ENCODE results near the gene TMEM164.

GRCh38 chrX:110171442-110171841, 168.5 kb downstream of the TMEM164 start:
- TF ChIP-seq, protein P1, sequence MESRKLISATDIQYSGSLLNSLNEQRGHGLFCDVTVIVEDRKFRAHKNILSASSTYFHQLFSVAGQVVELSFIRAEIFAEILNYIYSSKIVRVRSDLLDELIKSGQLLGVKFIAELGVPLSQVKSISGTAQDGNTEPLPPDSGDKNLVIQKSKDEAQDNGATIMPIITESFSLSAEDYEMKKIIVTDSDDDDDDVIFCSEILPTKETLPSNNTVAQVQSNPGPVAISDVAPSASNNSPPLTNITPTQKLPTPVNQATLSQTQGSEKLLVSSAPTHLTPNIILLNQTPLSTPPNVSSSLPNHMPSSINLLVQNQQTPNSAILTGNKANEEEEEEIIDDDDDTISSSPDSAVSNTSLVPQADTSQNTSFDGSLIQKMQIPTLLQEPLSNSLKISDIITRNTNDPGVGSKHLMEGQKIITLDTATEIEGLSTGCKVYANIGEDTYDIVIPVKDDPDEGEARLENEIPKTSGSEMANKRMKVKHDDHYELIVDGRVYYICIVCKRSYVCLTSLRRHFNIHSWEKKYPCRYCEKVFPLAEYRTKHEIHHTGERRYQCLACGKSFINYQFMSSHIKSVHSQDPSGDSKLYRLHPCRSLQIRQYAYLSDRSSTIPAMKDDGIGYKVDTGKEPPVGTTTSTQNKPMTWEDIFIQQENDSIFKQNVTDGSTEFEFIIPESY (IDR thresholded peaks at IDR 0.05): no peak
- TF ChIP-seq, protein P2, sequence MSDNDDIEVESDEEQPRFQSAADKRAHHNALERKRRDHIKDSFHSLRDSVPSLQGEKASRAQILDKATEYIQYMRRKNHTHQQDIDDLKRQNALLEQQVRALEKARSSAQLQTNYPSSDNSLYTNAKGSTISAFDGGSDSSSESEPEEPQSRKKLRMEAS (IDR thresholded peaks at IDR 0.05; ENCODE audit: low read depth, low read length): no peak
- TF ChIP-seq, protein P3, sequence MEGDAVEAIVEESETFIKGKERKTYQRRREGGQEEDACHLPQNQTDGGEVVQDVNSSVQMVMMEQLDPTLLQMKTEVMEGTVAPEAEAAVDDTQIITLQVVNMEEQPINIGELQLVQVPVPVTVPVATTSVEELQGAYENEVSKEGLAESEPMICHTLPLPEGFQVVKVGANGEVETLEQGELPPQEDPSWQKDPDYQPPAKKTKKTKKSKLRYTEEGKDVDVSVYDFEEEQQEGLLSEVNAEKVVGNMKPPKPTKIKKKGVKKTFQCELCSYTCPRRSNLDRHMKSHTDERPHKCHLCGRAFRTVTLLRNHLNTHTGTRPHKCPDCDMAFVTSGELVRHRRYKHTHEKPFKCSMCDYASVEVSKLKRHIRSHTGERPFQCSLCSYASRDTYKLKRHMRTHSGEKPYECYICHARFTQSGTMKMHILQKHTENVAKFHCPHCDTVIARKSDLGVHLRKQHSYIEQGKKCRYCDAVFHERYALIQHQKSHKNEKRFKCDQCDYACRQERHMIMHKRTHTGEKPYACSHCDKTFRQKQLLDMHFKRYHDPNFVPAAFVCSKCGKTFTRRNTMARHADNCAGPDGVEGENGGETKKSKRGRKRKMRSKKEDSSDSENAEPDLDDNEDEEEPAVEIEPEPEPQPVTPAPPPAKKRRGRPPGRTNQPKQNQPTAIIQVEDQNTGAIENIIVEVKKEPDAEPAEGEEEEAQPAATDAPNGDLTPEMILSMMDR (IDR thresholded peaks at IDR 0.05 in 2 of 3, conservative IDR thresholded peaks at IDR 0.05 in 1 of 3; ENCODE audit: control insufficient read depth in 2 of 3, extremely low read depth in 1 of 3, insufficient read depth in 1 of 3, low read depth in 3 of 3, low read length in 3 of 3): no peak
- TF ChIP-seq HDGF (IDR thresholded peaks at IDR 0.05) (no peak), SIX5 (IDR thresholded peaks at IDR 0.05; ENCODE audit: low read depth, low read length, severe bottlenecking) (no peak), ZNF24 (IDR thresholded peaks at IDR 0.05) (no peak), POLR2A (IDR thresholded peaks at IDR 0.05; ENCODE audit: low read depth, low read length) (no peak), EED (IDR thresholded peaks at IDR 0.05; ENCODE audit: low read depth) (no peak), CREB1 (IDR thresholded peaks at IDR 0.05; ENCODE audit: low read depth) (no peak), JUND (IDR thresholded peaks at IDR 0.05; ENCODE audit: low read depth, low read length) (no peak), IKZF1 (conservative IDR thresholded peaks at IDR 0.05) (no peak), USF2 (IDR thresholded peaks at IDR 0.05; ENCODE audit: borderline replicate concordance, low read depth, low read length) (no peak), TAF1 (IDR thresholded peaks at IDR 0.05; ENCODE audit: borderline replicate concordance, low read depth, low read length) (no peak), RBBP5 (conservative IDR thresholded peaks at IDR 0.05) (no peak)

All from GM12878 (cell line).